ENCODE results near the gene ZMYM5.
"Not testable (repeated sequence)": the region's sequence is repeated elsewhere in the genome, so short reads cannot be mapped to it uniquely, and the experiment has no call there.

The ZMYM5 gene

DNA sequence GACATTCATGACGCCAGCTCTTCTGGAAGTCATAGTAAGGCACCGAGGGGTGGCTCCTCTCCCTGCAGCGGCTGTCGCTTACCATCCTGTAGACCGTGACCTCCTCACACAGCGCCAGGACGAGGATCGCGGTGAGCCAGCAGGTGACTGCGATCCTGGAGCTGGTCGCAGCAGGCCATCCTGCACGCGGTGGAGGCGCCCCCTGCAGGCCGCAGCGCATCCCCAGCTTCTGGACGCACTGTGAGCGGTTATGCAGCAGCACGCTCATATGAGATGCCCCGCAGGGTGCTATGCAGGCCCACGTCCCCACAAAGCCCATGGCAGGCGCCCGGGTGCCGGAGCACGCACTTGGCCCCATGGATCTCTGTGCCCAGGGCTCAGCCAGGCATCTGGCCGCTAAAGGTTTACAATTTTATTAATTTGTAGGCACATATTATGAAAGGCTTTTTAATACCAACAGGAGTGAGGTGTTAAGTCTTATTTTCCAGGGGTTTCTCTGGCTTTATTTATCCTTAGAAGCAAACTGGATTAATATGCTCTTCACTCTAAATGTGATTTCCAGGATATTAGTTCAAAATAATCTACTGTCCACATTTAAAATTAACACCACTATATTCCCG lies 45.1 kb downstream of the ZMYM5 start:
- DNase-seq (ENCODE audit: low read depth) = no peak

DNA sequence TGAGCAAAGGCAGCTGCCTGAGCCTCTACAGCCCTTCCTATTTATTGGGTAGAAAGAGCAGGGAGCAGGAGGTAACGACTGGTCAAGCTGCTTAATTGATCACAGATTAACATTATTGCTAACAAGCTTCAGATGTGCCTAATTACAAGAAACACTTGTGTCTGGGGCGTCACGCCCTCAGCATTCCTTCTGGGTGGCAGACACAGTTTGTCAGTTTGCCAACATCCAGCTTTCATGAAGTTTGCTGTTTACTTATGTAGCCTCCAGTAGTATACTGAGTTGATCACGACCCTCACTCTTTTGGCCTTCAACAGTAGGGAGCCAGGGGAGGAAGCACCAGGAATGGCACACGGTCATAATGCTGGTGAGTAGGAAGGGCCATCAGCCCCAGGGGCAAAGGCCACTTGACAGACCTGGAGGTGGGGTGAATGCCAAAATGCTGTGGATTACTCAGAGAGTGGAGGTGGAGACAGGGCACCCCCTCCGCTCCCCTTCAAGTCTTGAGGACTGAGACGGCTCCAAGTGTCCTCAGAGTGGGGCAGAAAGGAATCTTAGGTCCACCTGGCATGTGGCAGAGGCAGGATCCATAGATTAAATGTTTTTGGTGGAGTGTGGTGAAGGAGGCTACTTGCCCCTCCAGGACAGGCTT lies 45.8 kb downstream of the ZMYM5 start:
- DNase-seq (ENCODE audit: low read depth) = no peak

DNA sequence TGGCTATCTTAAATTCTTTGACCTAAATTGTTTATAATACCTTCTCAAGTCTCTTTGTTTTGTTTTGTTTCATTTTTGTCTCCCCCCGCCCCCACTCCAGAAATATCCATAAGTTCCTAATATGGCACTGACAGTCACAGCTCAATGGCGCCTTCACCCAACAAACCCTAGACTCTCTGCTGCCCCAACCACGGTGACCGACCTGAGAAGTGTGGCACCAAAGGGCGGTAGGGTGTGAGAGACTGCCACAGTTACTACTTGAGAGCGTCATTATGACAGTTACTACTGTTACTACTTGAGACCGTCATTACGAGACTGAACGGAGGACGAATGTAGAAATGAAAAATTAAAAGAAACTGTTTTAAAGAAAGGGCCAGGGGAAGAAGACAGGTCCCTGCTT lies 46.3 kb downstream of the ZMYM5 start:
- no peak for DNase-seq (ENCODE audit: low read depth)

DNA sequence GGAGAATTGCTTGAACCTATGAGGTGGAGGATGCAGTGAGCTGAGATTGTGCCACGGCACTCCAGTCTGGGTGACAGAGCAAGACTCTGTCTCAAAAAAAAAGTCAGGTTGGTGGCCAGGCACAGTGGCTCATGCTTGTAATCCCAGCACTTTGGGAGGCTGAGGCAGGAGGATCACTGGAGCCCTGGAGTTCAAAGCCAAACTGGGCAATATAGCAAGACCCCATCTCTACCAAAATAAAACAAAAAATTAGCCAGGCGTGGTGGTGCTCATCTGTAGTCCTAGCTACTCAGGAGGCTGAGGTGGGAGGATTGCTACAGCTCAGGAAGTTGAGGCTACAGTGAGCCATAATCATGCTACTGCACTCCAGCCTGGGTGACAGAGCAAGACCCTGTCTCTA lies 47.6 kb downstream of the ZMYM5 start:
- DNase-seq (ENCODE audit: low read depth) = not testable (repeated sequence)

DNA sequence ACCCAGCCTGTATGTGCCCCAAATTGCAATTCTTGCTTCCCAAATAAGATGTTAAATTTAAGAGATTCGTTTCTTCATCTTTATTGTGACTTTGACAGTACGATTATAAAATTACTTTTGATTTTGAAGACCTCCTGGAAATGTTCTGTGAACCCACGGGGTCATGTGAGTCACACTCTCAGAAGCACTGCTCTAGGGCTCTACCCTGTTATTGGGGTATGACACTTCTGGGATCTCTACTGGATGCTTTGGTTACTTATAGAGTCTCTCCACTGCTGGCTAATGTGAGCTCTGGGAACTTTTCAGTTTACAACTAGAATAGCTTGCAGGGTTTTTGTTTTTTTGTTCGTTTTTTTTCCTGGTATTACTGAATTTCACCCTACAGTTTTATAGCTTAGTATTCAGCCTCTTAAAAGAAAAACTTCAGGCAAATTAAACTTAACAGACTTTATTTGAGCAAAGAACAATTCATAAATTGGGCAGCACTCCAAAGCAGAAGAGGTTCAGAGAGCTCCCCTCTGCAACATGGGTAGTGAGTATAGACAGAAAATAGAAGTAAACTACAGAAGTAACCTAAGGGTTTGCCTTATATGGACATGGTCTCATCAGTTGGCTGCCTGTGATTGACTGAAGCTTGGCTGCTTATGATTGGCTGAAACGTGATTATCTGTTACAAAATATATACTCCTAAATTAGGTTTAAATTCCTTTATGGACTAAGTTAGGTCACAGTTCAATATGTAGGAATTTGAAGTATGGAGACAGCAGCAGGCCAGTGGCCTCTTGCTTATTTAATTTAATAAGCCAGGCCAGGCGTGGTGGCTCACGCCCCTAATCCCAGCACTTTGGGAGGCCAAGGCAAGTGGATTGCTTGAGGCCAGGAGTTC lies 52.2 kb downstream of the ZMYM5 start:
- DNase-seq (ENCODE audit: low read depth) = no peak

DNA sequence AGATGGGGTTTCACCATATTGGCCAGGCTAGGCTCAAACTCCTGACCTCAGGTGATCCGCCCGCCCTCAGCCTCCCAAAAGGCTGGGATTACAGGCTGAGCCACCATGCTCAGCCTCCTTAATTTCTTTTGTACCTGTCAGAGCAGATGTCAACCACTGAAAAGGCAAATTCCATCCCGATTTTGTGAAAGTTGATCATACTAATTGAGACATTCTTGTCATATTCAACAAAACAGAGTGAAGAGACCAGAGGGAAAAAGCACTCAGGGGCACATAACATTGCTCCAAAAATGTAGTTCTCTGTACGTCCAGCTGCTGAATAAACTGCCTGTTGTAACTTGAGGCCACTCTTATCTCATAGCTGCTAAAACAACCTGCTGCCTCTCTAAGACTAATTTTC lies 53.3 kb downstream of the ZMYM5 start:
- DNase-seq (ENCODE audit: low read depth) = no peak

DNA sequence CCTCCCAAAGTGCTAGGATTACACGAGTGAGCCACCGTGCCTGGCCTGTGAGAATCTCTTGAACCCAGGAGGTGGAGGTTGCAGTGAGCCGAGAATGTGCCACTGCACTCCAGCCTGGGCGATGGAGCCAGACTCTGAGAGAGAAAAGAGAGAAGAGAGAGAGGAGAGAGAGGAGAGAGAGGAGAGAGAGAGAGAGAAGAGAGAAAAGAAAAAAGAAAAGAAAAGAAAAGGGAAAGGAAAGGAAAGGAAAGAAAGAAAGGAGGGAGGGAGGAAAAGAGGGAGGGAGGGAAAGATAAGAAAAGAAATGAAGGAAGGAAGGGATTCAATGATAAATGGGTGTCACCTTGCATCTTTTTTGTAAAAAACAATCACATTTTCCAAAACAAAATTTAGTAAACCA lies 57.7 kb downstream of the ZMYM5 start:
- DNase-seq (ENCODE audit: low read depth) = no peak

DNA sequence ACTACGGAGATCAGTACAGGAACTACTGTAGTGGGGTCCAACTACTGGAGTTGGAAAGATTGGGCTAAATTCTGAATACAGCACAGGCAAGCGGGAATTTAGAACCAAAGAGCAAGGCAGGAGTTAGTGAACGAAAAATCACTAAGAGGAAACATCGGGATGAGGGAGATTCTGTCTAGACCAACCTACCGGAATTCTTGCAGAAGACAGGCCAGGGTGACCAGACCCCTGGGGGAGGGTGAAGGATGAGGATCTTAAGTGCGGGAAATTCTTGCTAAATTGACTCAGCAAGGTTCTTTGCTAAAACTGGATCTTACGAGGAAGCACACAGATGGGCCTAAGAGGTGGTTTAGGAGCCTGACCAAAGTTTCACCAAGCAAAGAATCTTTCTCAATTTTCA lies 67.5 kb downstream of the ZMYM5 start:
- DNase-seq (ENCODE audit: low read depth) = no peak

DNA sequence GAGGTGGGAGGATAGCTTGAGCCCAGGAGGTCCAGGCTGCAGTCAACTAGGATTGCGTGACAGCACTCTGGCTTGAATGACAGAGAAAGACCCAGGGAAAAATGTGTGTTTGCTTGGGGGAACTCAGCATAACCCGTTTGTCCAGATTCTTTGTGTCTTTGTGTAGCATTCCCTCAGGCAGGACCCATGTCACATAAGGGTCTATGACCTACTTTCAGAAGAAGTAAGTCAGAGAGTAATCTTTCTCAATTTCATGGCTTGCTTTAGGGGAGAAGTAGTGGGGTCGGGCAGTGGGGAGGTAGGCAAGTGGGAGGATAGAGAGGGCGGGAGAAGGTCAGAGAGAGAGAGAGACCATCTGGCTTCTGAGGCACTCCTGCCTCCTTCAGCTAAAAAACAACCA lies 68.8 kb downstream of the ZMYM5 start:
- no peak for DNase-seq (ENCODE audit: low read depth)

DNA sequence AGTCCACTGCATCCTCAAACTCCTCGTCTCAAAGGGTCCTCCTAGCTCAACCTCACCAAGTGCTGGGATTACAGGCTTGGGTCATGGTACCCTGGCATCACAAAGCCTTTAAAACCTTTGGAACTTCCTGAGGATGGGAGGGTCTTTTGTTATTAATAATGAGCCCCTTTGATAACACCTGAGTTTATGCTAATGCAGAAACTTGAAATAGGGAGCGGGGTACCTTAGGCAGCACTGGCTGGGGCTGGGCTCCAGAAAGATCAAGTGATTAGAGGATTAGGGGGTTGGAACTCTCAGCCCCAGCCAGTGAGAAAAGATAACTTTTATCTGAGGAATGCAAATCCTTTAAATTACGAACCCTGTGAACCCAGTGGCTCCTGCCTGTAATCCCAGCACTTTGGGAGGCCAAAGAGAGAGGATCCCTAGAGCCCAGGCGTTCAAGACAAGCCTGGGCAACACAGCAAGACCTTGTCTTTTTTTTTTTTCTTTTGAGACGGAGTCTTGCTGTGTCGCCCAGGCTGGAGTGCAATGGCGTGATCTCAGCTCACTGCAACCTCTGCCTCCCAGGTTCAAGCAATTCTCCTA lies 71.4 kb downstream of the ZMYM5 start:
- no peak for DNase-seq (ENCODE audit: low read depth)

DNA sequence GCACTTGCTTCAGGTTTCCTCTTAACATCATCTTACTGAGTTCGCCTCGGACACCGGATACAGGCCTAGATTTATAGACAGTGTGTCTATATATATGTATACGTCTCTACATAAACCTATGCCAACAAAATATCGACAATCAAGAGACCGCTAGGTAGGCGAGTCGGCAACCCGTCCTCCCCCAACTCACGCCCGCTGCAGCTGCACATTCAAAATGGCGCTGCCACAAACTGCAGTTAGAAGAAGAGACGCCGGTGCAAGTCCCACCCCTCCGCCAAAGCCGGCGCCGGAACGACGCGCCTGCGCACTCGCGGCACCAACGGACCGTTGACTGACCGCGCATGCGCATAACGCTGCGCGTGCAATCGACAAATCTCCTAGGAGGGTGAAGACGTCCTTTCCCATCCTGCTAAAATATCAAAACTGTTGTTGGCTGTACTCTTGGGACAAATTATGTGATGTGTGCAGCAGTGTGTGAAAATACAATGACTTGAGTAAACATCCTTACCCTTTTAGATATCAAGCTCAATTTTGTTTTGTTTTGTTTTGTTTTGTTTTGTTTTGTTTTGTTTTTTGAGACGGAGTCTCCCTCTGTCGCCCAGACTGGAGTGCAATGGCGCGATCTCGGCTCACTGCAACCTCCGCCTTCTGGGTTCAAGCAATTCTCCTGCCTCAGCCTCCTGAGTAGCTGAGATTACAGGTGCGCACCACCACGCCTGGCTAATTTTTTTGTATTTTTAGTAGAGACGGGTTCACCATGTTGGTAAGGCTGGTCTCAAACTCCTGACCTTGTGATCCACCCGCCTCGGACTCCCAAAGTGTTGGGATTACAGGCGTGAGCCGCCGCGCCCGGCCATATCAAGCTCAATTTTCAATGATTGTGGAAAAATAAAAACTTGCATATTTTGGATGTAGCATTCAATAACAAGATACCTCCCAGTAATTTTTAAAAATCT lies 80.4 kb downstream of the ZMYM5 start, which contains the start of gene PSPC1:
Gene PSPC1, minus strand, starts transcription at position 219 of the 956 bp plus-strand sequence. Its CDS starts 188 bp downstream, at position 31.
- DNase-seq (ENCODE audit: low read depth) = peak; percentile 45

DNA sequence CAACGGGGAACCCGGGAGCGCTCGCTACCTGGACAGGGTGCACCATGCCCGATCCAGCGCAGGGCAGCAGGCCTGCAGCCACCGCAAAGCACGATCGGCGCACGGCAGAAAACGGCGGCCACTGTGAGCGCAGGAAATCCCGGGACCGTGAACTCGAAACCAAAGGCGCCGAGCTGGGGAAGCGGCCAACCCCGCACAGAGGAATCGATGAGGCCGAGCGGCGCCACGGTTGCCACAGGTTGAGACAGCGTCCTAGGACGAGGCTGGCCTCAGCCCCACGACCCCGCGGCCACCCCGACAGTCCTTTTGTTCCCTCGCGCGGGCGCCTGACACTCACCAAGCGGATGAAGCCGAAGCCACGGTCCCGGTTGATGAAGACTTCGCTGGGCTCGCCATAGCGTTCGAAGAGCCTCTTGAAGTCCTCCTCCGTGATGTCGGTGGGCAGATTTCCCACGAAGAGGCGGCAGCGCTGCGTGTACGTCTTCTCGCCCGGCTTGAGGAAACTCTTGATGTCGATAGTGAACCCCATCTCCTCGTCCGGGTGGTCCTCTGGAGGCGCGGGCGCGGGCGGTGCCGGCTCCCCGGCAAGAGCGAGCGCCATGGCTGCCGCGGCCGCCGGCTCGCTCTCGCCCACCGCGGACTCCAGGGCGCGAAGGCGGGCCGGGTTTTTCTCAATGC lies 81.3 kb downstream of the ZMYM5 start:
- no peak for DNase-seq (ENCODE audit: low read depth)

DNA sequence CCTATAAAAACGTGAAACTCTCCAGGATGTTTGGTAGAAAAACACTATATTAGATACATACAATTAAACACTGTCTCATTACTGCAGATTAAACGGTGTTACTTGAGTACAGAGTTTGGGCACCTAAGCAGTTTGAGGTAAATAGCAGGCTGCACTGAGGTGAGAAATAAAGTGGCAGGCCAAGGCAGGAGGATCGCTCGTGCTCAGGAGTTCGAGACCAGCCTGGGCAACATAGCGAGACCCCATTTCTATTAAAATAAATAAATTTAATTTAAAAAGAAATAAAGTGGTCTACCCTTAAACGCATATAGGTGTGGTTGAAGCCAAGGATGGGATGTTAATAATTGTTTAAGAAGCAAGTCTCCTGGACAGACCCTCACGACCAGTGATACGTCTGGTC lies 81.9 kb downstream of the ZMYM5 start:
- no peak for DNase-seq (ENCODE audit: low read depth)

DNA sequence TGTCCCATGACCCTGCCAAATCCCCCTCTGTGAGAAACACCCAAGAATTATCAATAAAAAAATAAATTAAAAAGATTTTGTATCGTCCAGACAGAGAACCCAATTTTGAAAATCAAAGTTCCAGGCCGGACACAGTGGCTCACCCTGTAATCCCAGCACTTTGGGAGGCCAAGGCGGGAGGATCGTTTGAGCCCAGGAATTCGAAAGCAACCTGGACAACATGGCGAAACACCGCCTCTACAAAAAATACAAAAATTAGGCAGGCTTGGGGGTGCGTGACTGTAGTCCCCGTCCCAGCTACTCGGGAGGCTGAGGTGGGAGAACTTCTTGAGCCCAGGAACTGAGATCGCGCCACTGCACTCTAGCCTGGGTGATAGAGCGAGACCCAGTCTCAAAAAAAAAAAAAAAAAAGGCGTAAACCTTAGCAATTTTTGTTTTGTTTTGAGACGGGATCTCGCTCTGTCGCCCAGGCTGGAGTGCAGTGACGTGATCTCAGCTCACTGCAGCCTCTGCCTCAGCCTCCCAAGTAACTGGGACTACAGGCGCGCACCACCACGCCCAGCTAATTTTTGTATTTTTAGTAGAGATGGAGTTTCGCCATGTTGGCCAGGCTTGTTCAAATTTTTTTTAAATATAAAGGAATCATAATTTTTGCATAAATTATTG lies 82.6 kb downstream of the ZMYM5 start:
- not testable (repeated sequence) for DNase-seq (ENCODE audit: low read depth)

Data from HS-5 (cell line).